B cell (primary cell): ENCODE results near the gene RNF17. TPM values are rescaled to one million over a fixed set of nuclear protein-coding genes. Genes with fewer than 3 reads are reported as not detected.
"Not testable (repeated sequence)": the region's sequence is repeated elsewhere in the genome, so short reads cannot be mapped to it uniquely, and the experiment has no call there.

Source experiments
- ATAC-seq: fragments of 200-7000 bp; cut with Tn5 transposase; one replicate; pipeline ENCODE4 v1.10.0; 2021; ENCODE audit warnings: low read depth, mild to moderate bottlenecking, moderate number of reproducible peaks, moderate library complexity
- CTCF ChIA-PET: fragments of 350-600 bp; sonication (Branson Sonifier 250); formaldehyde crosslinking; loops from one replicate; lab custom pipeline; 2021; ENCODE audit warnings: antibody characterized with exemption, inconsistent platforms; lab: Charles Lee
- POLR2A ChIA-PET: fragments of 350-600 bp; sonication (Branson Sonifier 250); formaldehyde crosslinking; loops from one replicate; lab custom pipeline; 2021; ENCODE audit warnings: antibody characterized with exemption; lab: Charles Lee
- DNase-seq: peaks from one replicate; pipeline ENCODE4 v3.0.0; 2013
- H2AFZ ChIP-seq: 2 replicates; pipeline ENCODE4 v1.6.1; 2012; ENCODE audit warnings: mild to moderate bottlenecking, low read depth, low read length; ENCODE audit not compliant: insufficient read depth, poor library complexity, severe bottlenecking
- H3K27ac ChIP-seq, 2 donors: 1 replicate in 1 of 2; 2 replicates in 1 of 2; pipeline ENCODE4 v1.5.1; 2012 to 2013; ENCODE audit warnings: low read length in 2 of 2, mild to moderate bottlenecking in 2 of 2, moderate library complexity in 1 of 2
- H3K27me3 ChIP-seq, 4 experiments: fragments of 200-600 bp in 1 of 4; sonication (generic) in 1 of 4; replicated peaks in 1 of 4; 1 replicate in 2 of 4; 2 replicates in 2 of 4; pipeline versions ENCODE4 v1.6.1 to v1.7.0; 2013 to 2016; ENCODE audit warnings: low read length in 3 of 4, mild to moderate bottlenecking in 2 of 4, mixed read lengths in 1 of 4, moderate library complexity in 1 of 4; ENCODE audit not compliant: insufficient read depth in 4 of 4, control insufficient read depth in 3 of 4; ENCODE audit errors: control extremely low read depth in 1 of 4
- H3K36me3 ChIP-seq, 2 experiments: replicated peaks in 1 of 2; 1 replicate in 1 of 2; 2 replicates in 1 of 2; pipeline versions ENCODE4 v1.6.1 to v1.7.1; 2013; ENCODE audit warnings: low read length in 1 of 2; ENCODE audit not compliant: insufficient read depth in 2 of 2, control insufficient read depth in 1 of 2; ENCODE audit errors: control extremely low read depth in 1 of 2, extremely low read depth in 1 of 2
- H3K4me1 ChIP-seq, 2 donors: fragments of 200-600 bp in 1 of 2; sonication (generic) in 1 of 2; 1 replicate in 1 of 2; 2 replicates in 1 of 2; pipeline versions ENCODE4 v1.5.1 to v1.6.1; 2013 to 2017; ENCODE audit warnings: low read length in 2 of 2; ENCODE audit not compliant: control insufficient read depth in 2 of 2, insufficient read depth in 2 of 2
- H3K4me2 ChIP-seq: replicated peaks from 2 replicates; pipeline ENCODE3; 2012; ENCODE audit warnings: mild to moderate bottlenecking, low read depth, low read length; ENCODE audit not compliant: poor library complexity, severe bottlenecking
- H3K4me3 ChIP-seq, 5 experiments: fragments of 200-600 bp in 1 of 5; sonication (generic) in 1 of 5; 1 replicate in 3 of 5; 2 replicates in 2 of 5; pipeline versions ENCODE4 v1.5.1 to v1.7.0; 2011 to 2016; ENCODE audit warnings: low read length in 4 of 5, mild to moderate bottlenecking in 4 of 5, low read depth in 2 of 5, control low read depth in 1 of 5, moderate library complexity in 1 of 5; ENCODE audit not compliant: insufficient read depth in 1 of 5; ENCODE audit errors: control extremely low read depth in 1 of 5, extremely low read depth in 1 of 5
- H3K79me2 ChIP-seq: fragments of 200-600 bp; sonication (generic); one replicate; pipeline ENCODE4 v1.6.0; 2016; ENCODE audit warnings: low read length; ENCODE audit not compliant: control insufficient read depth, insufficient read depth
- H3K9ac ChIP-seq: fragments of 200-600 bp; sonication (generic); 2 replicates; pipeline ENCODE4 v1.6.1; 2017; ENCODE audit warnings: mild to moderate bottlenecking, low read length, moderate library complexity
- H3K9me3 ChIP-seq, 3 donors: one replicate each; pipeline versions ENCODE4 v1.6.1 to v1.7.1; 2013; ENCODE audit warnings: low read length in 2 of 3; ENCODE audit not compliant: control insufficient read depth in 2 of 3, insufficient read depth in 1 of 3; ENCODE audit errors: control extremely low read depth in 1 of 3
- H4K20me1 ChIP-seq: 2 replicates; pipeline ENCODE4 v1.6.0; 2012; ENCODE audit warnings: mild to moderate bottlenecking, low read length; ENCODE audit not compliant: insufficient read depth, control insufficient read depth, poor library complexity, severe bottlenecking
- H3K27ac Mint-ChIP-seq: one replicate; pipeline ENCODE4 v1.8.0; 2021; ENCODE audit warnings: mixed read lengths
- H3K27me3 Mint-ChIP-seq: one replicate; pipeline ENCODE4 v1.8.0; 2021; ENCODE audit warnings: mixed read lengths
- H3K4me1 Mint-ChIP-seq: one replicate; pipeline ENCODE4 v1.8.0; 2021; ENCODE audit warnings: mixed read lengths
- H3K4me3 Mint-ChIP-seq: one replicate; pipeline ENCODE4 v1.8.0; 2021; ENCODE audit warnings: mixed read lengths
- H3K9me3 Mint-ChIP-seq: one replicate; pipeline ENCODE4 v1.8.0; 2022; ENCODE audit warnings: mixed read lengths; ENCODE audit not compliant: insufficient read depth
- CTCF ChIP-seq: fragments of 200-600 bp; IDR thresholded peaks from one replicate; pipeline ENCODE4 v1.8.0; 2022; ENCODE audit warnings: antibody characterized with exemption, mild to moderate bottlenecking
- EZH2 ChIP-seq: IDR thresholded peaks from 2 replicates; pipeline ENCODE4 v1.6.1; 2012; ENCODE audit warnings: borderline replicate concordance, low read depth, mild to moderate bottlenecking, moderate library complexity, low read length; ENCODE audit not compliant: insufficient read depth, poor library complexity, severe bottlenecking
- WGBS: methylation state at CpG from one replicate; pipeline ENCODE4 v1.1.5; 2013; ENCODE audit warnings: missing lambda C conversion rate; ENCODE audit not compliant: insufficient coverage; 5-methylcytosine and 5-hydroxymethylcytosine counted together
- intact Hi-C: fragments of 100-400 bp; cut with micrococcal nuclease; formaldehyde crosslinking; loops from one replicate; pipeline ENCODE4 v1.10.0; 2022
- polyA plus RNA-seq: library from polyadenylated mRNA; depleted of rRNA; stranded (reverse); fragments of >200 nt; gene quantifications from 2 replicates; pipeline ENCODE4 v1.2.3, GENCODE V29; 2012
- total RNA-seq, 2 donors: library from RNA; stranded (reverse); fragments of 120-200 nt in 1 of 2; gene quantifications; 1 replicate in 1 of 2; 2 replicates in 1 of 2; pipeline versions ENCODE4 v1.2.3 to v1.2.4, GENCODE V29; 2013 to 2022

The RNF17 gene
- total and polyA plus RNA-seq, 2 donors (not counting 1 experiment from before 2014, with no cell fraction given): 0.12 TPM; not detected in 1

DNA sequence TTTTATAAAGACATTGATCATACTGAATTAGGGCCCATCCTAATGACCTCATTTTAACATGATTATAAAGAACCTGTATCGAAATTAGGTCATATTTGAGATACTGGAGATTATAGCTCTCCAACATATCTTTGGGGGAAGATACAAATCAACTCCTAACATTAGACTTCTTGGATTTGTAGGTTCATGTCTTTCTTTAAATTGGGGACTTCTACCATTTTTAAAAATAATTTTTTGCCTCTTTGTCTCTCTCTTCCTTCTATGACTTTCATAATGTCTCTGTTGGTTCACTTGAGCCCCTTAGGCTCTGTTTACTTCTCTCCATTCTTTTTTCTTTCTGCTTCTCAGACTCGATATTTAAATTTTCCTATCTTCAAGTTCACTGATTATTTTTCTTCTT, 57.2 kb downstream of the RNF17 start:
- Histone ChIP-seq H3K36me3 (no peaks in the 10 kb centered on the region), H3K4me2 (no peak overlapping the region), H3K79me2 (no peaks in the 10 kb centered on the region), H2AFZ (no peak overlapping the region), H3K9me3 (peaks cover 0 to 7% (median 2%) of the 10 kb centered on the region in 3 donors), H4K20me1 (no peaks in the 10 kb centered on the region), H3K9ac (no peak overlapping the region), H3K4me1 (no peaks in the 10 kb centered on the region), H3K27me3 (peaks cover 0 to 7% (median 0%) of the 10 kb centered on the region in 4 experiments), H3K4me3 (no peak overlapping the region), H3K27ac (no peak overlapping the region)
- DNase-seq (no peak), ATAC-seq (no peak)
- ChIA-PET CTCF (interaction anchor here (1.2 kb wide), 1 partner anchor 173 kb away, joined by 3 read pairs; no protein-coding TSS in a partner anchor), POLR2A (no interaction called here)
- H3K27me3 Mint-ChIP-seq: peaks cover 34% of the 10 kb centered on the region
- TF ChIP-seq EZH2 (no peak), CTCF (no peak)
- H3K9me3 Mint-ChIP-seq: peaks cover 2% of the 10 kb centered on the region
- WGBS: 100% methylated on average over 1 of the region's 2 CpGs
- H3K27ac Mint-ChIP-seq: no peak overlapping the region
- H3K4me3 Mint-ChIP-seq: no peak overlapping the region
- H3K4me1 Mint-ChIP-seq: no peaks in the 10 kb centered on the region
- intact Hi-C loops: no loop called here

DNA sequence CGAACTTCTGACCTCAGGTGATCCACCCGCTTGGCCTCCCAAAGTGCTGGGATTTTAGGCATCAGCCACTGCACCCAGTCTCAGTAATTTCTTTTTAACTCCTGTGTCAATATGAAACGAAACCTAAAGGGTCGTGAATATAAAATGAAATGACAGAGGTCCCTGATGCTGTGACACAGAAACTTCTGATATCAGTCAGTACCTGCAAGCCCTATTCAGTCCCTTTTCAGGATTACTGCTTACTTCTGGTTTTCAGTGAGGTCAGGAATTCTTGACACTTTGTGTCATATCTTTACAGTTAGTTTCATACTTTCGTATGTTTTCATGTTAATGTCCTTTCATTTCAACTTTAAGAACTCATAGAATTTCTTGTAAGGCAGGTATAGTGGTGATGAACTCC, 58.7 kb downstream of the RNF17 start:
- WGBS: 100% methylated on average over 2 of the region's 5 CpGs
- Histone ChIP-seq H3K79me2 (no peaks in the 10 kb centered on the region), H3K4me3 (no peak overlapping the region), H4K20me1 (no peaks in the 10 kb centered on the region), H2AFZ (no peak overlapping the region), H3K4me1 (no peaks in the 10 kb centered on the region), H3K9me3 (peaks cover 0 to 7% (median 2%) of the 10 kb centered on the region in 3 donors), H3K9ac (no peak overlapping the region), H3K27ac (no peak overlapping the region), H3K27me3 (peaks cover 0 to 7% (median 0%) of the 10 kb centered on the region in 4 experiments), H3K4me2 (no peak overlapping the region), H3K36me3 (no peaks in the 10 kb centered on the region)
- no peak overlapping the region for H3K27ac Mint-ChIP-seq
- peaks cover 33% of the 10 kb centered on the region for H3K27me3 Mint-ChIP-seq
- peaks cover 2% of the 10 kb centered on the region for H3K9me3 Mint-ChIP-seq
- CTCF ChIA-PET: interaction anchor here (1.2 kb wide), 1 partner anchor 171 kb away, joined by 3 read pairs; no protein-coding TSS in a partner anchor
- ATAC-seq: no peak
- DNase-seq: no peak
- intact Hi-C loops: no loop called here
- no peak for TF ChIP-seq CTCF
- no peak for TF ChIP-seq EZH2
- POLR2A ChIA-PET: no interaction called here
- H3K4me1 Mint-ChIP-seq: no peaks in the 10 kb centered on the region
- H3K4me3 Mint-ChIP-seq: no peak overlapping the region

DNA sequence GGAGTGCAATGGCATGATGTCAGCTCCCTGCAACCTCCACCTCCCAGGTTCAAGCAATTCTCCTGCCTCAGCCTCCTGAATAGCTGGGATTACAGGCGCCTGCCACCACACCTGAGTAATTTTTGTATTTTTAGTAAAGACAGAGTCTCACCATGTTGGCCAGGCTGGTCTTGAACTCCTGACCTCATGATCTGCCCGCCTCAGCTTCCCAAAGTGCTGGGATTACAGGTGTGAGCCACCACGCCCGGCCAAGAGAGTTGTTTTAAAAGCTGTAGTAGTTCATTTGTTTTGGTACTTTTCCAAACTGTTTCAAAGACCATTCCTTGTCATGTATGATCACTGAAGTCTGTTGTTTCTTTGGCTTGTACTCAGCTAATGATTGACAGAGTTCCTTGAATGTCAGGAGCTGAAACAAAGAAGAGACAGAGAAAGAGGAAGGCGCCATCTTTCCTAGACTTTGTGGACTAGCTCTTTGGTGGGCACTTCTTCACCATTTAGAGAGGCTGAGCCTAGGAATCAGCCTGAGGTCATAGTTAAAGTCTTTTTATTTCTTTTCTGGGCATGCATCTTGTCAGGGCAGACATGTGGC, 59.2 kb downstream of the RNF17 start:
- not testable (repeated sequence) for H2AFZ ChIP-seq, H3K4me3 Mint-ChIP-seq
- WGBS: 100% methylated on average over 2 of the region's 5 CpGs

More for the DNA sequence above, 59.2 kb downstream of the RNF17 start:
- H3K9me3 Mint-ChIP-seq, H3K9me3 ChIP-seq, H3K36me3 ChIP-seq, H3K4me1 Mint-ChIP-seq, H3K4me2 ChIP-seq, DNase-seq, H3K27me3 ChIP-seq, H3K79me2 ChIP-seq, H3K9ac ChIP-seq, H4K20me1 ChIP-seq, intact Hi-C loops, CTCF ChIA-PET, H3K4me3 ChIP-seq, H3K27ac Mint-ChIP-seq, POLR2A ChIA-PET, ATAC-seq, H3K4me1 ChIP-seq, H3K27ac ChIP-seq: not testable (repeated sequence)
- H3K27me3 Mint-ChIP-seq: peaks cover 33% of the 10 kb centered on the region
